ENCODE data around the gene LYPD5. TPM values are rescaled to one million over a fixed set of nuclear protein-coding genes. Genes with fewer than 3 reads are reported as not detected.

LYPD5 gene
- total and polyA plus RNA-seq, 2 of the 8 experiments (the other 6 are each of a cell fraction or from before 2014, with no cell fraction given), result 0.74 to 4.3 TPM

GRCh38 chr19:43759515-43759914, 42.7 kb downstream of the LYPD5 start:
- Histone ChIP-seq H2AFZ (ENCODE audit: low read length) (no peak overlapping the region), H3K4ac (replicated peaks; ENCODE audit: insufficient read length, low read depth, low read length) (no peak overlapping the region), H2AK5ac (ENCODE audit: low read depth, low read length) (no peak overlapping the region), H3K79me2 (ENCODE audit: control insufficient read depth in 1 of 2, insufficient read depth in 2 of 2, low read length in 2 of 2) (no peaks in the 10 kb centered on the region), H2BK5ac (ENCODE audit: low read depth, low read length) (no peak overlapping the region), H3K18ac (ENCODE audit: extremely low read depth, low read length) (no peak overlapping the region), H2BK20ac (ENCODE audit: low read length) (no peak overlapping the region), H3K56ac (replicated peaks; ENCODE audit: insufficient read length, low read depth, low read length) (no peak overlapping the region), H3K4me3 (ENCODE audit: extremely low read depth in 1 of 4, insufficient read depth in 2 of 4, low read depth in 3 of 4, low read length in 4 of 4) (no peak overlapping the region), H4K91ac (replicated peaks; ENCODE audit: insufficient read length, low read length) (no peak overlapping the region), H3K4me1 (replicated peaks in 1 of 4; ENCODE audit: control insufficient read depth in 3 of 4, insufficient read depth in 4 of 4, low read length in 3 of 4) (no peaks in the 10 kb centered on the region; a peak in 1 of 7 replicates), H3K27me3 (replicated peaks in 1 of 4; ENCODE audit: control insufficient read depth in 3 of 4, extremely low read depth in 1 of 4, insufficient read depth in 3 of 4, low read length in 3 of 4) (no peaks in the 10 kb centered on the region), H2BK12ac (ENCODE audit: low read depth, low read length) (no peak overlapping the region), H2BK15ac (ENCODE audit: low read length) (no peak overlapping the region), H3K9me3 (ENCODE audit: insufficient read depth in 2 of 2, low read depth in 1 of 2, low read length in 1 of 2) (no peaks in the 10 kb centered on the region), H2BK120ac (replicated peaks; ENCODE audit: low read depth, low read length) (no peak overlapping the region), H4K8ac (ENCODE audit: extremely low read depth, insufficient read depth, low read length) (no peak overlapping the region), H3K79me1 (ENCODE audit: low read depth, low read length) (no peaks in the 10 kb centered on the region; the same call in 1 of the 2 replicates), H3K14ac (ENCODE audit: insufficient read length) (no peak overlapping the region), H4K5ac (ENCODE audit: insufficient read length, low read depth, low read length) (no peak overlapping the region), H3K23me2 (ENCODE audit: low read depth, low read length) (peaks cover 4% of the 10 kb centered on the region; the same call in 1 of the 2 replicates), H3K36me3 (ENCODE audit: control insufficient read depth in 2 of 4, insufficient read depth in 4 of 4, low read length in 3 of 4) (no peaks in the 10 kb centered on the region), H3K23ac (ENCODE audit: insufficient read length) (no peak overlapping the region), H3K9ac (replicated peaks in 1 of 4; ENCODE audit: extremely low read depth in 1 of 4, low read depth in 3 of 4, low read length in 3 of 4) (no peak overlapping the region), H3K4me2 (ENCODE audit: insufficient read depth in 1 of 2, low read depth in 2 of 2, low read length in 2 of 2) (no peak overlapping the region), H3K27ac (ENCODE audit: low read depth, low read length) (no peak overlapping the region), H4K20me1 (replicated peaks in 1 of 2; ENCODE audit: control insufficient read depth in 1 of 2, insufficient read depth in 2 of 2, low read length in 2 of 2) (no peaks in the 10 kb centered on the region)
- TF ChIP-seq RBBP5 (IDR thresholded peaks at IDR 0.05; ENCODE audit: borderline replicate concordance, low read depth, low read length), result no peak
- no peak for TF ChIP-seq CBX8 (IDR thresholded peaks at IDR 0.05; ENCODE audit: borderline replicate concordance, low read depth, low read length)
- peak; percentile 17 to 51 (median 50); a peak in 3 of 4 replicates for TF ChIP-seq CTCF (IDR thresholded peaks at IDR 0.05; ENCODE audit: control extremely low read depth in 1 of 3, insufficient read depth in 1 of 3, low read depth in 1 of 3, low read length in 3 of 3)
- no peak for TF ChIP-seq BRCA1 (IDR thresholded peaks at IDR 0.05; ENCODE audit: low read depth, low read length)
- ChIA-PET CTCF (ENCODE audit: partially characterized antibody) (interaction anchor here (0.6 to 30.4 kb wide), 8 partner anchors 8 to 647 kb away, joined by 3 to 703 read pairs (median 4); partner anchors contain the start of gene KCNN4), POLR2A (ENCODE audit: partially characterized antibody) (no interaction called here)
- FAIRE-seq (no peak), DNase-seq (ENCODE audit: low read depth in 1 of 2, low spot score in 2 of 2) (no peak)
- 78% methylated on average over 5 of the region's 5 CpGs; no CpG with 5 or more reads in 1 of the 2 experiments for WGBS, 2 experiments (ENCODE audit: extremely low coverage in 1 of 2, insufficient coverage in 1 of 2, insufficient read length in 1 of 2, insufficient replicate concordance in 2 of 2, low coverage in 1 of 2, low lambda C conversion rate in 2 of 2, missing lambda C conversion rate in 1 of 2)
